ENCODE measurements around the gene MMP24. TPM values are rescaled to one million over a fixed set of nuclear protein-coding genes. Genes with fewer than 3 reads are reported as not detected.

Gene MMP24
- total and polyA plus RNA-seq, 2 of the 13 experiments (the other 11 are each of a cell fraction or from before 2014, with no cell fraction given) = 0.29 to 0.35 TPM

GRCh38 chr20:35312318-35312717 is 85.8 kb downstream of the MMP24 start (continued):
- TF ChIP-seq, protein P1, sequence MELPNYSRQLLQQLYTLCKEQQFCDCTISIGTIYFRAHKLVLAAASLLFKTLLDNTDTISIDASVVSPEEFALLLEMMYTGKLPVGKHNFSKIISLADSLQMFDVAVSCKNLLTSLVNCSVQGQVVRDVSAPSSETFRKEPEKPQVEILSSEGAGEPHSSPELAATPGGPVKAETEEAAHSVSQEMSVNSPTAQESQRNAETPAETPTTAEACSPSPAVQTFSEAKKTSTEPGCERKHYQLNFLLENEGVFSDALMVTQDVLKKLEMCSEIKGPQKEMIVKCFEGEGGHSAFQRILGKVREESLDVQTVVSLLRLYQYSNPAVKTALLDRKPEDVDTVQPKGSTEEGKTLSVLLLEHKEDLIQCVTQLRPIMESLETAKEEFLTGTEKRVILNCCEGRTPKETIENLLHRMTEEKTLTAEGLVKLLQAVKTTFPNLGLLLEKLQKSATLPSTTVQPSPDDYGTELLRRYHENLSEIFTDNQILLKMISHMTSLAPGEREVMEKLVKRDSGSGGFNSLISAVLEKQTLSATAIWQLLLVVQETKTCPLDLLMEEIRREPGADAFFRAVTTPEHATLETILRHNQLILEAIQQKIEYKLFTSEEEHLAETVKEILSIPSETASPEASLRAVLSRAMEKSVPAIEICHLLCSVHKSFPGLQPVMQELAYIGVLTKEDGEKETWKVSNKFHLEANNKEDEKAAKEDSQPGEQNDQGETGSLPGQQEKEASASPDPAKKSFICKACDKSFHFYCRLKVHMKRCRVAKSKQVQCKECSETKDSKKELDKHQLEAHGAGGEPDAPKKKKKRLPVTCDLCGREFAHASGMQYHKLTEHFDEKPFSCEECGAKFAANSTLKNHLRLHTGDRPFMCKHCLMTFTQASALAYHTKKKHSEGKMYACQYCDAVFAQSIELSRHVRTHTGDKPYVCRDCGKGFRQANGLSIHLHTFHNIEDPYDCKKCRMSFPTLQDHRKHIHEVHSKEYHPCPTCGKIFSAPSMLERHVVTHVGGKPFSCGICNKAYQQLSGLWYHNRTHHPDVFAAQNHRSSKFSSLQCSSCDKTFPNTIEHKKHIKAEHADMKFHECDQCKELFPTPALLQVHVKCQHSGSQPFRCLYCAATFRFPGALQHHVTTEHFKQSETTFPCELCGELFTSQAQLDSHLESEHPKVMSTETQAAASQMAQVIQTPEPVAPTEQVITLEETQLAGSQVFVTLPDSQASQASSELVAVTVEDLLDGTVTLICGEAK (IDR thresholded peaks at IDR 0.05) = no peak
- TF ChIP-seq, protein P1 (CRISPR knock-in tag; IDR thresholded peaks at IDR 0.05) = no peak
- TF ChIP-seq, protein P2, sequence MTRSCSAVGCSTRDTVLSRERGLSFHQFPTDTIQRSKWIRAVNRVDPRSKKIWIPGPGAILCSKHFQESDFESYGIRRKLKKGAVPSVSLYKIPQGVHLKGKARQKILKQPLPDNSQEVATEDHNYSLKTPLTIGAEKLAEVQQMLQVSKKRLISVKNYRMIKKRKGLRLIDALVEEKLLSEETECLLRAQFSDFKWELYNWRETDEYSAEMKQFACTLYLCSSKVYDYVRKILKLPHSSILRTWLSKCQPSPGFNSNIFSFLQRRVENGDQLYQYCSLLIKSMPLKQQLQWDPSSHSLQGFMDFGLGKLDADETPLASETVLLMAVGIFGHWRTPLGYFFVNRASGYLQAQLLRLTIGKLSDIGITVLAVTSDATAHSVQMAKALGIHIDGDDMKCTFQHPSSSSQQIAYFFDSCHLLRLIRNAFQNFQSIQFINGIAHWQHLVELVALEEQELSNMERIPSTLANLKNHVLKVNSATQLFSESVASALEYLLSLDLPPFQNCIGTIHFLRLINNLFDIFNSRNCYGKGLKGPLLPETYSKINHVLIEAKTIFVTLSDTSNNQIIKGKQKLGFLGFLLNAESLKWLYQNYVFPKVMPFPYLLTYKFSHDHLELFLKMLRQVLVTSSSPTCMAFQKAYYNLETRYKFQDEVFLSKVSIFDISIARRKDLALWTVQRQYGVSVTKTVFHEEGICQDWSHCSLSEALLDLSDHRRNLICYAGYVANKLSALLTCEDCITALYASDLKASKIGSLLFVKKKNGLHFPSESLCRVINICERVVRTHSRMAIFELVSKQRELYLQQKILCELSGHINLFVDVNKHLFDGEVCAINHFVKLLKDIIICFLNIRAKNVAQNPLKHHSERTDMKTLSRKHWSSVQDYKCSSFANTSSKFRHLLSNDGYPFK (CRISPR knock-in tag; IDR thresholded peaks at IDR 0.05; ENCODE audit: borderline replicate concordance) = no peak
- no peak for TF ChIP-seq ISL2 (CRISPR knock-in tag; IDR thresholded peaks at IDR 0.05)
- TF ChIP-seq ZFP1 (CRISPR knock-in tag; IDR thresholded peaks at IDR 0.05) = no peak
- TF ChIP-seq NKX3-1 (CRISPR knock-in tag; IDR thresholded peaks at IDR 0.05) = no peak
- no peak for TF ChIP-seq ZNF33A (CRISPR knock-in tag; IDR thresholded peaks at IDR 0.05; ENCODE audit: borderline replicate concordance)
- TF ChIP-seq ETV5 (CRISPR knock-in tag; IDR thresholded peaks at IDR 0.05; ENCODE audit: borderline replicate concordance) = peak; percentile 59; the same call in 1 of the 2 replicates
- TF ChIP-seq, protein P3, sequence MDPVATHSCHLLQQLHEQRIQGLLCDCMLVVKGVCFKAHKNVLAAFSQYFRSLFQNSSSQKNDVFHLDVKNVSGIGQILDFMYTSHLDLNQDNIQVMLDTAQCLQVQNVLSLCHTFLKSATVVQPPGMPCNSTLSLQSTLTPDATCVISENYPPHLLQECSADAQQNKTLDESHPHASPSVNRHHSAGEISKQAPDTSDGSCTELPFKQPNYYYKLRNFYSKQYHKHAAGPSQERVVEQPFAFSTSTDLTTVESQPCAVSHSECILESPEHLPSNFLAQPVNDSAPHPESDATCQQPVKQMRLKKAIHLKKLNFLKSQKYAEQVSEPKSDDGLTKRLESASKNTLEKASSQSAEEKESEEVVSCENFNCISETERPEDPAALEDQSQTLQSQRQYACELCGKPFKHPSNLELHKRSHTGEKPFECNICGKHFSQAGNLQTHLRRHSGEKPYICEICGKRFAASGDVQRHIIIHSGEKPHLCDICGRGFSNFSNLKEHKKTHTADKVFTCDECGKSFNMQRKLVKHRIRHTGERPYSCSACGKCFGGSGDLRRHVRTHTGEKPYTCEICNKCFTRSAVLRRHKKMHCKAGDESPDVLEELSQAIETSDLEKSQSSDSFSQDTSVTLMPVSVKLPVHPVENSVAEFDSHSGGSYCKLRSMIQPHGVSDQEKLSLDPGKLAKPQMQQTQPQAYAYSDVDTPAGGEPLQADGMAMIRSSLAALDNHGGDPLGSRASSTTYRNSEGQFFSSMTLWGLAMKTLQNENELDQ (CRISPR knock-in tag; IDR thresholded peaks at IDR 0.05; ENCODE audit: borderline replicate concordance) = no peak
- no peak for TF ChIP-seq HOMEZ (CRISPR knock-in tag; IDR thresholded peaks at IDR 0.05; ENCODE audit: low read depth)
- TF ChIP-seq, protein P4, sequence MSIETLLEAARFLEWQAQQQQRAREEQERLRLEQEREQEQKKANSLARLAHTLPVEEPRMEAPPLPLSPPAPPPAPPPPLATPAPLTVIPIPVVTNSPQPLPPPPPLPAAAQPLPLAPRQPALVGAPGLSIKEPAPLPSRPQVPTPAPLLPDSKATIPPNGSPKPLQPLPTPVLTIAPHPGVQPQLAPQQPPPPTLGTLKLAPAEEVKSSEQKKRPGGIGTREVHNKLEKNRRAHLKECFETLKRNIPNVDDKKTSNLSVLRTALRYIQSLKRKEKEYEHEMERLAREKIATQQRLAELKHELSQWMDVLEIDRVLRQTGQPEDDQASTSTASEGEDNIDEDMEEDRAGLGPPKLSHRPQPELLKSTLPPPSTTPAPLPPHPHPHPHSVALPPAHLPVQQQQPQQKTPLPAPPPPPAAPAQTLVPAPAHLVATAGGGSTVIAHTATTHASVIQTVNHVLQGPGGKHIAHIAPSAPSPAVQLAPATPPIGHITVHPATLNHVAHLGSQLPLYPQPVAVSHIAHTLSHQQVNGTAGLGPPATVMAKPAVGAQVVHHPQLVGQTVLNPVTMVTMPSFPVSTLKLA (IDR thresholded peaks at IDR 0.05) = no peak

Measured in HepG2 (cell line).